HG02981 (cell line): ENCODE data around the gene CSNK1A1.
"Not testable (repeated sequence)": the region's sequence is repeated elsewhere in the genome, so short reads cannot be mapped to it uniquely, and the experiment has no call there.

ENCODE experiments used
- ATAC-seq: cut with Tn5 transposase; IDR thresholded peaks from one replicate; pipeline ENCODE4 v1.9.1; 2021; ENCODE audit warnings: mild to moderate bottlenecking, moderate library complexity; ENCODE audit not compliant: unreplicated experiment

CSNK1A1 gene

GRCh38 chr5:149461907-149462306 is 89.3 kb downstream of the CSNK1A1 start:
- not testable (repeated sequence) for ATAC-seq

- no peak for ATAC-seq
Observed at GRCh38 chr5:149459891-149460290, 91.3 kb downstream of the CSNK1A1 start.

DNA sequence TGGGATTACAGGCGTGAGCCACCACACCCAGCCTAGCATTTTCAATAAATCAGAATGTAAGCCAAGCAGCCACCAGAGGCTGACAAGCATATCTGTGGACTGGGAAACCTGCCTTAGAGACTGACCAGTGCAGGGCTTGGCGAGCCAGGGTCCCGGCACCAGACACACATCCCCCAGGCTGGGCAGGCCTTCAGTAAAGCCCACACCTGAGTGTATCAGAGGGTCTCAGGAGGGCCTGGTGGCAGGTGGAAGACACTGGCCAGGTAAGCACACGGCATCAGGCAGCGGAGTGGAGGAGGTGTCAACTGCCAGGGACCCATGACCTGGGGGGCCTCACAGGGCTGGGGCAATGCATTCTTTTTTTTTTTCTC is 93.9 kb downstream of the CSNK1A1 start:
- ATAC-seq = no peak

DNA sequence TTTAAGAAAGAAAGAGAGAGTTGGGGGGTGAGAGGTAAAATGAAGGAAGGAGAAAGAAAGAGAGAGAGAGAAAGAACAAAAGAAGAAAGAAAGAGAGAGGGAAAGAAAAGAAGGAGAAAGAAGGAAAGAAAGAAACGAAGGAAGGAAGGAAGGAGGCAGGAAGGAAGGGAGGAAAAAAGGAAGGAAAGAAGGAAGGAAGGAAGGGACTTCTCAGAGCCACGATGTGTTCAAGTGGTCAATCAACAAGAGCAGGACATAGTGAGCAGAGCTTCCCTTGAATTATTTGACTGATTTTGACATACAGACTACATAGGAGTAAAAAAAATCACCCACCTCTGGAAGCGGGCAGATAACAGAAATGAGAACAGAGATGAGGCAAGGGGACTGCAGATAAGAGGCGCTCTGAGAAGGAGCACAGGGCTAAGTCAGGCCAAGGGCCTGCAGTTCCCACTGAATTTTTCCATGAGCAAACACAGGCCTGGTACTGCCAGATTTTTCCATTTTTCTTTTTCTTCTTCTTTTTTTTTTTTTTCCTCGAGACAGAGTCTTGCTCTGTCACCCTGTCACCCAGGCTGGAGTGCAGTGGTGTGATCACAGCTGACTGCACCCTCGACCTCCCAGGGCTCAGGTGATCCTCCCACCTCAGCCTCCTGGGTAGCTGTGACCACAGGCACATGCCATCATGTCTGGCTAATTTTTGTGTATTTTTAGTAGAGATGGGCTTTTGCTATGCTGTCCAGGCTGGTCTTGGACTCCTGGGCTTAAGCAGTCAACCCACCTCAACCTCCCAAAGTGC is 94.4 kb downstream of the CSNK1A1 start:
- ATAC-seq = no peak

DNA sequence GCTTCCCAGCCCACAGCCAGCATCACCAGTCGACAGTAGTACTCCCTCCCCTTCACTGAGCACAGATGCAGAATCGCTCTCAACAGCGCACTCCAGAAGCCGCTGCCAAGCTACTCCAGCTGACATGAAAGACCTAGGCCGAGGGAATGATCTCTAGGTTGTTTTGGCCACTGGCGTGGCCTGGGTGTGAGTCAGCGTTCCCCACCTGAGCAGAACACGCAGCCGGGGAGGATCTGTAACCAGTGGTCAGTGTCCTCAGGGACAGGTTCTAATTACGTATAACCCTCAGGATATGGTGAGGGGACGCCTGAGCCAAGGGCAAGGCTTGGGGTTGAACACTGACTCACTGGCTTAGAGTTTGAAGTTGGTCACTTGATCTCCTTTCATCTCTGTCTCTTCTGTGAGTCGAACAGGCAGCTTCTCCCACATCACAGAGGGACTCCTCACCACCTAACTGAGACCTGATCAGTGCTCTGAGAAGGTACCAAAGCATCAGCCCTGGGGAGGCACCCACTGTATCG is 95.3 kb downstream of the CSNK1A1 start:
- no peak for ATAC-seq

DNA sequence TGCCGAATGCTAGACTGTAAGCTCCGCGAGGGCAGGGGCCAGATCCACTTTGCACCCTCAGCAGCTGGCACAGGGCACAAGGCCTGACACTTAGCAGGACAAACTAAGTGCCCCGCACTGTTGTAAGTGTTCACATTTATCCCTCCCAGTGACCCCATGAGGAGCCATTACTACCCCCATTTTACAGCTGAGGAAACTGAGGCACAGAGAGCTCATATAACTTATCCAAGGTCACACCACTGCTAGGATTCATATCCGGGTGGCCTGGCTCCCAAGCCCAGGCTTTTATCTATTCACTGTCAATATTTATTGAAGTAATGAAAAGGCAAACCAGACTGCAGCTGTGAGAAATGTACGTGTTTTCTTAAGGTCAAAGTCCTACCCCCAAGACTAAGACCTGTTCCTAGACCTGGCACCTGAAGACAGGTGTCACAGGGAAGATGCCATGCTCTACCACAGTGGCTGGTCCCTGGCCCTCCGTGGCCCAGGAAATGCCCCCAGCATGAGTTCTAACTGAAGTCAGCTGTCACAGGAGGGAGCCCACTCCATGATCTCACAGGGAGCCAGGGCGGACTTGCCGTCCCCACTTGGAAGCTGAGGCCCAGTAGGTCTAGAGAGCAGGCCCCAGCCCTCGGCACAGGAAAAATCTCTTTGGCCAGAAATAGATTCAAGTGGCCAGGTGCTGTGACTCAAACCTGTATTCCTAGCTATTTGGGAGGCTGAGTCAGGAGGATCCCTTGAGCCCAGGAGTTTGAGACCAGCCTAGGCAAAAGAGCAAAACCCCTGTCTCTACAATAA is 97.4 kb downstream of the CSNK1A1 start:
- ATAC-seq = no peak

DNA sequence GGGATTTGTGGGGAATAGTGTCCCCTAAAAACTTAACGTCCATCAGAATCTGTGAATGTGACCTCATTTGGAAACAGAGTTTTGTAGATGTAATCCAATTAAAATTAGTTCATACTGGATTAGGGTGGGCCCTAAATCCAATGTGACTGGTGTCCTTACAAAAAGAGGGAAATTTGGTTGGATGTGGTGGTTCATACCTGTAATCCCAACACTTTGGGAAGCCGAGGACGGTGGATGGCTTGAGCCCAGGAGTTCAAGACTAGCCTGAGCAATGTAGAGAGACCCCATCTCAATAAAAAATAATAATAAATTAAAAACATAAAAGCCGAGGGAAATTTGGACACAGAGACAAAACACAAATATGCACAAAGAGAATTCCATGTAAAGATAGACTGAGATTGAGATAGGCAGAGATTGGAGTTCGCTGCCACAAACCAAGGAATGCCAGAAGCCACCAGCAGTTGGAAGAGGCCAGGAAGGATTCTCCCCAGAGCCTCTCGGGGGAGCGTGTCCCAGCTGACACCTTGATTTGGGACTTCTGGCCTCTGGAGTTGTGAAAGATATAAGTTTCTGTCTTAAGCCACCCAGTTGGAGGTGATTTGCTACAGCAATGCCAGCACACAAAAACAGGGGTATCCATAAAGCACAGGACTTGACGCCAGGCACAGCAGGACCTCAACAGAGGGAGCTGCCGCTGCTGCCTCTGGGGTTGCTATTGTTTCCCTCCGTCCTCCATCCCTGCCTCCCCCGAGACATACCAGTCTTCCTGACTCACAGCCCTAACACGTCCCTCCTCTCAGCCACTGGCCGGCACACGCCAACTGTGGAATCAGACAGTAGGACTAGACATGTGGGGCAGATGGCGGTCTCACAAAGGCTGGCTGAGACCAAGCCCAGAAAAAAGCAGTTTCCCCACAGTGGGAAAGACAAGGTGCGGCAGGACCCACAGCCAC is 98.3 kb downstream of the CSNK1A1 start:
- no peak for ATAC-seq

DNA sequence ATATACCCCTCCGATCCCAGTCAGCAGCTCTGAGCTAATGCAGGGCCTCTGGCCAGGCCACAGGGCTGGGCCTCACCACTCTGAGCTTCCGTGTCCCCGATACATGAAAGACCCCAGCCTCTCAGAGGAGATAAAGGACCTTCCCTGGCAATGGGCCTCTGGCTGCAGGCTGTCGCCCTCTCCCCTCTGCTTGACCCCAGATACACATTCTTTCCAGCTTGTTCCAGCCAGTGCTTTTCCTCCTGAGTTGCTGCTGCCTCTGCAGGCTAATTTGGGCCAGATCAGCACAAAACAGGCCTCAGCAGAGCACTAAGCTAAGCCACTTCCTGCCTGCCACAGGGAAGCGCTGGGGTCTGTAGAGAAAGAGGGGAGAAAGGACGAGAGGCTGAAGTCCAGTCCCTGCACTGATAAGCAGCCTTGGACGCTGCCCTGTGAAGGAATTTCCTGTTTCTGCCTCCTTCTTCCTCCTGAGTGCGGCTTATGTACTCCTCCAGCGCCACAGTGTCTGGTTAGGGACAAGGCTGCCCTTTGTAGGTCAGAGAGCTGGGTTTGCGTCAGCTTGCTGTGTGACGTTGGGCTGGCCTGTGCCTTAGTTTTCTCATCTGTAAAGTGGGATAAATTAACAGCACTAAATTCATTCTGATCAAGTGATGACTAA is 99.1 kb downstream of the CSNK1A1 start:
- ATAC-seq = no peak

DNA sequence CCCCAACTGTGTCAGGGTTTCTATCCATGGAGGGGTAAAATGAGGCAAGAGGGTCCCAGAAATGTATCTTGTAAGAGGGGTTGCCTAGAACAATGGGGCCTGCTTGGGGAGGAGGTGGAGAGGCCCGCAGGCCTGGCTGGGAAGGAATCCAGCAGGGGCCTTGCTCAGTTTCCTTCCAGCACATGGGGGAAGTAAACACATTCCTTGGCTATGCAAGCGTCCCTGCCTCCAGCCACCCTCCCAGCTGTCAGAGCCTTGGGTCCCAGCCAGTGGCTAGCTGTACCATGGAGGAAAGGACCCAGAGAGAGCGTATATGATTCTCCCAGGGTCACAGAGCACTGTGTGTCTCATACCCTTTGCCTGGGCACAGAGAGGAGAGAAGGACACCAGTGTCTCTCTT is 101.0 kb downstream of the CSNK1A1 start:
- ATAC-seq = no peak

DNA sequence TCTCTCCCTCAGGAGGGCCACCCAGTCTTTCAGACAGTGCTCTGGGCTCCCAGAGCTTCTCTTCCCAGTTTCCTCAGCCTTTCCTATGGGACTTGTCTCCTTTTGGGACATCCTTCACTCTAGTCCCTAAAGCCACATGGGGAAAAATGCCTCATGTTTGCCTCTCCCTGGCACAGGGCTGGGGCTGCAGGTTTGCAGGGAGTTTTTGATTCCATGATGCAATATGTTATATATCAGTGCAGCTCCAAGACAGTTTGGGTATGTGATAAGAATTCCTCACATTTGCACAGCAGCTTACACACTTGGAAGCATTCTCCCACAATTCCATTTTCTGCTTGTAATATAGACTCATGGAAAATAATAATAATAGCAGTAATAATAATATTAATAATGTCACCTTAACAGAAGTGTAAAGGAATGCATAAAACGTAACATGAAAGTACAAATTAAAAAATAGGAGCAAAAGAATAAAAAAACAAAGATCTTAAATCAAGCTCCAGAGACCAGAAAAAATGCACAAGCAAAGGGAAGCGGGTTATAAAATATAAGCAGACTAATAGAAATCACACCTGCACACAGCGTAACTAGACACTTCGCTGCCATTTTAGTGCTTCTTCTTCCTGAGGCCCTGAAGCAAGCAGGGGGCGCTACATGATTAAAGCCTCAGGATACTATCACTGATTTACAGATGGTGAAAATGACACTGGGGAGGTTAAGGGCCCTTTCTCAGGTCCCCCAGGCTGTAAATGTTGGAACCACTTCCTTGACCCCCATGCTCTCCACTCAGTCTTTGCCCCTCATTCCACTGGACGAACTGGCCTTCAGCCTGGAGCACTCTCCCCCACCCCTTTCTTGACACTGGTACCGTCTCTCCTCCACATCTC is 102.2 kb downstream of the CSNK1A1 start:
- no peak for ATAC-seq

GRCh38 chr5:149448431-149448830 is 102.8 kb downstream of the CSNK1A1 start:
- ATAC-seq = no peak

DNA sequence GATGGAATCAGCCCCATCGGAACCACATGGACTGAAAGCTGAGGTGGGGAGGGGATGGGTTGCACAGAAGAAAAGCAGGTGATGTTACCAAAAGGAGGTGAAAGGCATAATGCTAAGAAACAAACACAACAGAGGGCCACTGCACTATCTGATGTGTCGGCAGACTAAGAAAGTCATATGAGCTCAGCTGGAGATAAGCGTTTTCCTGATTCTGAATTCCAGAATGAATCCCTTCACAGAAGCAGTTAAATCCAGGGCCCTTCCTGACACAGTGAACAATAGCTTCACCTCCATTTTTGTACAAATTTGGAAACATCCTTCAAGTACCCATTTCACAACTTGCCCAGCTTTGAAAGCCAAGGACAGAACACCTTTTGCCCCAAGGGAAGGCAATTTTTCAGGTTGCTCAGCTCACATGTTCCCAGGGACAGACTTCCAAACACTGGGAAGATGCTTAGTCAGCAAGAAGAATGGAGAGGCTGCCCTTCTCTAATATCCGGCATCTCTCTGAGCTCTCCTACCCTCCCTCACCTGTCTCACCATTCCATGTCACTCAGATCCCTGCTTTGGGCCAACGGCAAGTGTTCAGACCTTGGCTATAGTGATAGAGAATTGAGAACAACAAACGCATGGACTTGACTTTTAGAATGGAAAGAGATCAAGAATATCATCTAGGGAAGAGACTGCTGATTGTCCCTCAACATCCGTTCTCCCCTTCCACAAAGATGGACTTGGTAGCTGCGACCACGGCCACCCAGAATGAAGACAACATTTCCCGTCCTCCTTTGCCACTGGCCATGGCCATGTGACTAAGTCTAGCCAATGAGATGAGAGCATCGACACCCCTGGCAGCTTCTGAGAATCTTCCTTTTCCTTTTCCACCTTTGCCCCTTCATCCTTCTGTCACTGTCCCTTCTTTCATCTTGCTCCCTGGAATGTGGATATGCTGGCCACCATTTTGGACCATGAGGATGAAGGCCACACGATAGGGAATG is 103.6 kb downstream of the CSNK1A1 start:
- no peak for ATAC-seq

- not testable (repeated sequence) for ATAC-seq
Observed at GRCh38 chr5:149446794-149447193, 104.4 kb downstream of the CSNK1A1 start.

DNA sequence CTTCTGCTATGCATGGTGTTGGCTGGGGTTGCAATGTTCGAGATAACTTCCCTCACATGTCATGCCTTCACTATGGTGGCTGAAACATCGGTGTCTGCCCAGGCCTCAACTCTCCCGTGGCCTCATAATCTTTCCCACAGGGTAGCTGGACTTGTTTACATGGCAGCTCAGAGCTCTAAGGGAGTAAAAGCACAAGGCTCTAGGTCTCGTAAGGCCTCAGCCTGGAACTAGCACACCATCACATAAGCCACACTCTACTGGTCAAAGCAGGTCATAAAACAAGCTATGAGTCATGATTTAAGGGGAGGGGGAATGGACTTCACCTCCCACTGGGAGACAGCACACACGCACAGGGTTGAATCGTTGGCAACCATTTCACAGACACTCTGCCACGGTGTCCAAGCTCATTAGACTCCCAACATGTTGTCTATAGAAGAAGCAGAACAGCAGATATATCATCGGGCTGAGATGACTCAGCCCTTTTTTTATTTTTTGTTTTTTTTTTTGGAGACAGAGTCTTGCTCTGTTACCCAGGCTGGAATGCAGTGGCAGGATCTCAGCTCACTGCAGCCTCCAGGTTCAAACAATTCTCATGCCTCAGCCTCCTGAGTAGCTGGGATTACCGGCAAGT is 105.4 kb downstream of the CSNK1A1 start:
- ATAC-seq = no peak

DNA sequence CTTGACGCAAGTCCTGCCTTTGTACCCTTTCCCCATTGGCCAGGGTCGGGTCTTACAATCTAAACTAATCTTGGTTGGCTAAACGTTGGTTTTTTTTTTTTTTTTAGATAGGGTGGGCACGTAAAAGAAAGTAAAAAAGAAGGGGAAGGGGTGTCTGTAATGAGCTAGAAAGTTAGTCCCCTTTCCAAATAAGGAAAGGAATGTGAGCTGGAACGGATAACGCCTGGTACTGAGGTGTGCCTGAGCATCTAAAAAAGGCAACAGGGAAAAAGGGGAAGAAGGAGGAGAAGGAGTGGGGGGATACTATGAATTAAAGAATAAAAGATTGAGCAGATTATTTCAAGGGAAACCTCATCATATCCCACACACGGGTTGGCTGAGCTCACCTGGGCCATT is 105.9 kb downstream of the CSNK1A1 start:
- no peak for ATAC-seq

DNA sequence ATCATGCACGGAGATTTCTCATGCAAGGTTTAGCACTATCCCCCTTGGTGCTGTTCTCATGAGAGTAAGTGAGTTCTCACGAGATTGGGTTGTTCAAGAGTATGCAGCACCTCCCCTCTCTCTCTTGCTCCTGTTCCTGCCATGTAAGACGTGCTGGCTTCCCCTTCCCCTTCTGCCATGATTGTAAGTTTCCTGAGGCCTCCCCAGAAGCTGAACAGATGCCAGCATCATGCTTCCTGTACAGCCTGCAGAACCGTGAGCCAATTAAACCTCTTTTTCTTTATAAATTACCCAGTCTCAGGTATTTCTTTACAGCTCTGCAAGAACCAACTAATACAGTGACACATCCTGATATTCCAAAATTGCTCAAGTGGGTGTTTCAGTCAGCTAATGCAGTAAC is 106.8 kb downstream of the CSNK1A1 start:
- not testable (repeated sequence) for ATAC-seq

DNA sequence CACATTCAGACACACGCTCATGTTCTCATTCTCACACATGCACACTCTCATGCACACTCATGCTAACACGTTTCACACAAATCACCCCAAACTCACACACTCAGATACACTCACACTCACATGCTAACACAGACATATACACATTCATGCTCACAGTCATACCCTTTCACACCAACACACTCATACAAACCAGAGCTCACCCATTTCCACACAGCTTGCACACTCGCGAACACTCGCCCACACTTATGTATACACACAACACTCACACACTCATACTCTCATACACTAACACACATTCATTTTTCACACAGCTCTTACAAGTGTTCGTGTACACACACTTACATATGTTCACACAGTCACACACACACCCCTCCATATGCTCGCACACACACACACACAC is 108.0 kb downstream of the CSNK1A1 start:
- ATAC-seq = no peak
